DMS153 (cell line): ENCODE results near the gene UFD1.
"Not testable (repeated sequence)": the region's sequence is repeated elsewhere in the genome, so short reads cannot be mapped to it uniquely, and the experiment has no call there.

Source experiments
- DNase-seq: peaks from one replicate; lab custom pipeline; 2025; lab: John Stamatoyannopoulos, UW

UFD1 gene

GRCh38 chr22:19448739-19449421 is 30.1 kb downstream of the UFD1 start:
- DNase-seq = no peak

- DNase-seq = peak; percentile 85
Observed at GRCh38 chr22:19448076-19448607, 30.9 kb downstream of the UFD1 start.

- DNase-seq = peak; percentile 91
Observed at GRCh38 chr22:19447330-19448075, 31.5 kb downstream of the UFD1 start, which contains the start of gene C22orf39. Gene C22orf39 (minus strand): TSS chr22:19447711. CDS start chr22:19447688, 23 bp downstream.

- no peak for DNase-seq
Observed at GRCh38 chr22:19446603-19447329, 32.2 kb downstream of the UFD1 start.

- DNase-seq = not testable (repeated sequence)
Observed at GRCh38 chr22:19445279-19445982, 33.6 kb downstream of the UFD1 start.

GRCh38 chr22:19443544-19444211 is 35.3 kb downstream of the UFD1 start:
- no peak for DNase-seq

GRCh38 chr22:19442166-19442565 is 36.8 kb downstream of the UFD1 start:
- no peak for DNase-seq

- DNase-seq = no peak
Observed at GRCh38 chr22:19440411-19441195, 38.4 kb downstream of the UFD1 start.

GRCh38 chr22:19438298-19438697 is 40.7 kb downstream of the UFD1 start:
- DNase-seq = no peak

- DNase-seq = not testable (repeated sequence)
Observed at GRCh38 chr22:19436444-19437161, 42.4 kb downstream of the UFD1 start.

- DNase-seq = no peak
Observed at GRCh38 chr22:19434829-19435580, 44.0 kb downstream of the UFD1 start.

- no peak for DNase-seq
Observed at GRCh38 chr22:19434401-19434800, 44.6 kb downstream of the UFD1 start.

GRCh38 chr22:19432133-19432851 is 46.7 kb downstream of the UFD1 start, which contains the start of gene MRPL40:
Gene MRPL40 (plus strand): TSS chr22:19432545. CDS start chr22:19432555, 10 bp downstream.
- peak; percentile 86 for DNase-seq

GRCh38 chr22:19431649-19432132 is 47.3 kb downstream of the UFD1 start, which contains the start of gene HIRA:
Gene HIRA (minus strand): TSS chr22:19431733. CDS start chr22:19431476, 257 bp downstream.
- peak; percentile 31 for DNase-seq

- DNase-seq = no peak
Observed at GRCh38 chr22:19430890-19431541, 48.0 kb downstream of the UFD1 start.

GRCh38 chr22:19429950-19430889 is 48.8 kb downstream of the UFD1 start:
- DNase-seq = no peak
